Glutamatergic neuron (in vitro differentiated cells): Measurements from ENCODE around the gene EGFL7. TPM values are rescaled to one million over a fixed set of nuclear protein-coding genes. Genes with fewer than 3 reads are reported as not detected.

Experiments used
- DNase-seq: peaks from one replicate; pipeline ENCODE4 v3.0.0; 2022
- H3K27ac Mint-ChIP-seq: one replicate; pipeline ENCODE4 v1.8.0; 2020; ENCODE audit warnings: mild to moderate bottlenecking, mixed read lengths, inconsistent platforms; ENCODE audit not compliant: unreplicated experiment
- H3K27me3 Mint-ChIP-seq: one replicate; pipeline ENCODE4 v1.8.0; 2020; ENCODE audit warnings: mild to moderate bottlenecking, moderate library complexity, mixed read lengths, inconsistent platforms; ENCODE audit not compliant: unreplicated experiment
- H3K36me3 Mint-ChIP-seq: one replicate; pipeline ENCODE4 v1.8.0; 2020; ENCODE audit warnings: mild to moderate bottlenecking, mixed read lengths, inconsistent platforms; ENCODE audit not compliant: unreplicated experiment
- H3K4me1 Mint-ChIP-seq: one replicate; pipeline ENCODE4 v1.8.0; 2020; ENCODE audit warnings: mild to moderate bottlenecking, low read depth, mixed read lengths, inconsistent platforms; ENCODE audit not compliant: unreplicated experiment
- H3K4me3 Mint-ChIP-seq: one replicate; pipeline ENCODE4 v1.8.0; 2020; ENCODE audit warnings: mild to moderate bottlenecking, mixed read lengths, inconsistent platforms; ENCODE audit not compliant: unreplicated experiment
- H3K9me3 Mint-ChIP-seq: one replicate; pipeline ENCODE4 v1.8.0; 2020; ENCODE audit warnings: mild to moderate bottlenecking, moderate library complexity, mixed read lengths, inconsistent platforms; ENCODE audit not compliant: unreplicated experiment
- total RNA-seq: library from RNA; stranded (reverse); fragmentation: NEBNext Ultra II Directional; extraction: Animal tissue kit (Norgen Biotek cat#: 25700); gene quantifications from one replicate; pipeline ENCODE4 v1.2.1, GENCODE V29; 2021; ENCODE audit not compliant: unreplicated experiment
- TF ChIP-seq, protein P1 (sequence below): fragments of 200-600 bp; sonication (generic); IDR thresholded peaks from one replicate; pipeline ENCODE4 v1.5.0; 2021; ENCODE audit not compliant: partially characterized antibody, unreplicated experiment

EGFL7 gene
- total RNA-seq, 1 donor from 2014 or later: 8.1 TPM

DNA sequence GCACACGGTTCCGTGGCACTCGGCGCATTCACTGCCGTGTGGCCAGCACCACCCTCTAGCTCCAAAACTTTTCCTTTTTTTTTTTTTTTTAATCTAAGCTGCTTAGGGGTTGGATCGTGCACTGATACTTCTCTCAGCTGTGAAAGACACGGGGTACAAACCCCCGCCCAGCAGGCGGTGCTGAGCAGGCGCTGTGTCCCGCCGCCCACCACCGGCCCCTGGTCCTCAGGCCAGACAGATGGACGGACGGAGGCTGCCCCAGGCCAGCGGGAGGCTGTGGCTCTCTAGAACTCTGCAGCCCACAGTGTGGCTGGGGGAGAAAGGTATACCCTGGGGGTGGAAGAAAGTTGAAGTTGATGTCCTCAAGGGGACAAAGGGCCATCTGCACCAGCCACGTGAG is 18.3 kb downstream of the EGFL7 start:
- Mint-ChIP-seq H3K27ac (no peak overlapping the region), H3K36me3 (no peaks in the 10 kb centered on the region), H3K4me1 (peaks cover 13% of the 10 kb centered on the region), H3K27me3 (peaks cover 3% of the 10 kb centered on the region), H3K4me3 (no peak overlapping the region), H3K9me3 (no peaks in the 10 kb centered on the region)
- TF ChIP-seq, protein P1, sequence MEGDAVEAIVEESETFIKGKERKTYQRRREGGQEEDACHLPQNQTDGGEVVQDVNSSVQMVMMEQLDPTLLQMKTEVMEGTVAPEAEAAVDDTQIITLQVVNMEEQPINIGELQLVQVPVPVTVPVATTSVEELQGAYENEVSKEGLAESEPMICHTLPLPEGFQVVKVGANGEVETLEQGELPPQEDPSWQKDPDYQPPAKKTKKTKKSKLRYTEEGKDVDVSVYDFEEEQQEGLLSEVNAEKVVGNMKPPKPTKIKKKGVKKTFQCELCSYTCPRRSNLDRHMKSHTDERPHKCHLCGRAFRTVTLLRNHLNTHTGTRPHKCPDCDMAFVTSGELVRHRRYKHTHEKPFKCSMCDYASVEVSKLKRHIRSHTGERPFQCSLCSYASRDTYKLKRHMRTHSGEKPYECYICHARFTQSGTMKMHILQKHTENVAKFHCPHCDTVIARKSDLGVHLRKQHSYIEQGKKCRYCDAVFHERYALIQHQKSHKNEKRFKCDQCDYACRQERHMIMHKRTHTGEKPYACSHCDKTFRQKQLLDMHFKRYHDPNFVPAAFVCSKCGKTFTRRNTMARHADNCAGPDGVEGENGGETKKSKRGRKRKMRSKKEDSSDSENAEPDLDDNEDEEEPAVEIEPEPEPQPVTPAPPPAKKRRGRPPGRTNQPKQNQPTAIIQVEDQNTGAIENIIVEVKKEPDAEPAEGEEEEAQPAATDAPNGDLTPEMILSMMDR: no peak
- no peak for DNase-seq

DNA sequence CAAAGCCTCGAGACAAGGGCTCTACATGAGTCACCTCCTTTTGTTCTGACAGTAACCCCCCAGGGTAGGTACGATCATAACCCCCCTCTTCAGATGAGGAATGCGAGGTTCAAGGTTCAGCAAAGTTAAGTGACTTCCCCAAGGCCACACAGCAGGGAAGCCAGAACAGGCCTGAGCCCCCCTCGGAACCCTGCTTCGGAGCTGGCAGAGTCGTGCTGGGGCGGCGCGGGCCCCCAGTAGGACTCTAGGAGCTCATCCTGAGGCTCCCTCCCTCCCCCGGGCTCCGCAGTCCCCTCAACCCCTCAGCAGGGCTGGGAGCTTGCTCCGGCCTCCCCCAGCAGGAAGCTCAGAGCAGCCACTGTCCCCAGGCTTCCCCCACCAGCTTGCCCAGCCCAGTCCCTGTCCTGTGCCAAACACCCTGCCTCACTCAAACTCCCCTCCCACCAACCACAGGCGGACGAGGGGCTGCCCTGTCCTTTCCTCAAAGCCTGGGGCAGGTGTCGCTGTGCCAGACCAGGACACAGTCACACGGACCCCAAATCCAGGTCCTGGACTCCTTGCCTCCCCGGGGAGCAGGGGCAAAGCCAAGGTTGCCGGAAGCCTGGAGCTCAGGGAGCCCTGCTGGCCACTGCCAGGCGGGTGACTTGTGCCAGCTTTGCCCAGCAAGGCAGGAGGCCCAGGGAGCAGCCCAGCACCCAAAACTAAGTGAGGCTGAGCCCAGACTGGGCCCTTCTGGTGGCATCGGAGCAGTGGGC is 19.4 kb downstream of the EGFL7 start:
- no peaks in the 10 kb centered on the region for H3K9me3 Mint-ChIP-seq
- H3K4me1 Mint-ChIP-seq: peaks cover 13% of the 10 kb centered on the region
- no peak overlapping the region for H3K27ac Mint-ChIP-seq
- no peaks in the 10 kb centered on the region for H3K36me3 Mint-ChIP-seq
- no peak for DNase-seq
- TF ChIP-seq, protein P1: no peak
- no peak overlapping the region for H3K4me3 Mint-ChIP-seq
- peaks cover 3% of the 10 kb centered on the region for H3K27me3 Mint-ChIP-seq

GRCh38 chr9:136682710-136683109 is 20.0 kb downstream of the EGFL7 start:
- Mint-ChIP-seq H3K9me3 (no peaks in the 10 kb centered on the region), H3K4me1 (peaks cover 13% of the 10 kb centered on the region), H3K27ac (no peak overlapping the region), H3K4me3 (no peak overlapping the region), H3K27me3 (peaks cover 3% of the 10 kb centered on the region), H3K36me3 (no peaks in the 10 kb centered on the region)
- TF ChIP-seq, protein P1: no peak
- no peak for DNase-seq

GRCh38 chr9:136683173-136683745 is 20.5 kb downstream of the EGFL7 start:
- DNase-seq: no peak
- Mint-ChIP-seq H3K27ac (no peak overlapping the region), H3K4me1 (peaks cover 13% of the 10 kb centered on the region), H3K9me3 (no peaks in the 10 kb centered on the region), H3K36me3 (no peaks in the 10 kb centered on the region), H3K27me3 (peaks cover 3% of the 10 kb centered on the region), H3K4me3 (no peak overlapping the region)
- TF ChIP-seq, protein P1: no peak

DNA sequence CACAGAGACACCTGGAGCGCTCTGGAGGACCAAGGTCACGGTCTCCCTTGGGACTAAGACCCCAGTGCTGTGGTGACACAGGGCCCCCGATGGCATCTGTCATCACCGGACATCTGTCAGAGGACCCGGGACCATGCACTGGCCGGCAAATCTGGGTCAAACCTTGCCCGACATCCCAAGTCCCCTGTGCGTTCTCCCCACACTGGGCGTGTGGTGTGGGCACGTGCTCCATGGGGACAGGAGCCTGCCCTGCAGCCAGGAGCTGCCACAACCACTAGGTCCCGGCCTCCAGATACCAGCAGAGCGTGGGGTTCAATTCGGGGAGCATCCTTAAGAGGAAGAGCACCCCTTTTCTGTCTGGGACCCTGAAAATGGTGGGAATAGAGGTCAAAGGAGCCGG is 21.0 kb downstream of the EGFL7 start:
- Mint-ChIP-seq H3K36me3 (no peaks in the 10 kb centered on the region), H3K4me1 (peaks cover 13% of the 10 kb centered on the region), H3K4me3 (peak overlapping the region; percentile 55), H3K27ac (no peak overlapping the region), H3K9me3 (no peaks in the 10 kb centered on the region), H3K27me3 (peaks cover 2% of the 10 kb centered on the region)
- DNase-seq: no peak
- TF ChIP-seq, protein P1: no peak
